HG03159 (cell line): ENCODE results near the gene RBP3.

ENCODE experiments used
- ATAC-seq: cut with Tn5 transposase; IDR thresholded peaks from one replicate; pipeline ENCODE4 v1.9.1; 2021; ENCODE audit warnings: mild to moderate bottlenecking, moderate library complexity; ENCODE audit not compliant: unreplicated experiment

RBP3 gene

GRCh38 chr10:47348138-47348651 is at the start of gene RBP3:
Gene RBP3, plus strand, starts transcription at chr10:47348363. Its CDS starts 122 bp downstream, at chr10:47348485.
- ATAC-seq: no peak

- no peak for ATAC-seq
These were observed 49.4 kb upstream of the RBP3 start for GRCh38 chr10:47298715-47299114.

GRCh38 chr10:47299611-47300428 is 48.3 kb upstream of the RBP3 start, which contains the start of gene GDF10:
Gene GDF10, plus strand, starts transcription at chr10:47300197. Its CDS starts 455 bp downstream, at chr10:47300652.
- no peak for ATAC-seq

GRCh38 chr10:47300429-47300931 is 47.7 kb upstream of the RBP3 start:
- no peak for ATAC-seq

- no peak for ATAC-seq
These were observed 46.3 kb upstream of the RBP3 start for GRCh38 chr10:47301833-47302232.

- no peak for ATAC-seq
These were observed 45.1 kb upstream of the RBP3 start for GRCh38 chr10:47303105-47303504.

- ATAC-seq: no peak
These were observed 44.3 kb upstream of the RBP3 start for GRCh38 chr10:47303866-47304265.

GRCh38 chr10:47305566-47305965 is 42.6 kb upstream of the RBP3 start:
- ATAC-seq: no peak

- no peak for ATAC-seq
These were observed 41.6 kb upstream of the RBP3 start for GRCh38 chr10:47306387-47307210.

- no peak for ATAC-seq
These were observed 40.8 kb upstream of the RBP3 start for GRCh38 chr10:47307381-47307780.

GRCh38 chr10:47308775-47309174 is 39.4 kb upstream of the RBP3 start:
- no peak for ATAC-seq

GRCh38 chr10:47309408-47310089 is 38.6 kb upstream of the RBP3 start:
- ATAC-seq: no peak

- ATAC-seq: no peak
These were observed 38.1 kb upstream of the RBP3 start for GRCh38 chr10:47310090-47310505.

GRCh38 chr10:47311193-47311931 is 36.8 kb upstream of the RBP3 start:
- no peak for ATAC-seq

- peak; percentile 78 for ATAC-seq
These were observed 36.1 kb upstream of the RBP3 start for GRCh38 chr10:47311932-47312662.

- no peak for ATAC-seq
These were observed 35.5 kb upstream of the RBP3 start for GRCh38 chr10:47312663-47312995.

GRCh38 chr10:47314416-47314970 is 33.7 kb upstream of the RBP3 start:
- ATAC-seq: no peak

- ATAC-seq: no peak
These were observed 32.7 kb upstream of the RBP3 start for GRCh38 chr10:47315421-47315820.

GRCh38 chr10:47316131-47316530 is 32.0 kb upstream of the RBP3 start:
- ATAC-seq: no peak
